Esophagus muscularis mucosa (tissue), 3 donors: ENCODE measurements around the gene CX3CL1.

Experiments
- POLR2A ChIP-seq: fragments of 450-650 bp; IDR thresholded peaks from one replicate; pipeline ENCODE4 v1.6.1; 2017; ENCODE audit warnings: antibody characterized with exemption, moderate library complexity, mild to moderate bottlenecking, low read depth
- TF ChIP-seq, protein P1 (sequence below), 3 experiments: fragments of 200-600 bp in 2 of 3; fragments of 450-650 bp in 1 of 3; sonication (generic) in 2 of 3; IDR thresholded peaks; one replicate each; pipeline ENCODE4 v1.5.1; 2017 to 2019; ENCODE audit warnings: antibody characterized with exemption in 3 of 3, mild to moderate bottlenecking in 2 of 3, moderate library complexity in 1 of 3

DNA sequence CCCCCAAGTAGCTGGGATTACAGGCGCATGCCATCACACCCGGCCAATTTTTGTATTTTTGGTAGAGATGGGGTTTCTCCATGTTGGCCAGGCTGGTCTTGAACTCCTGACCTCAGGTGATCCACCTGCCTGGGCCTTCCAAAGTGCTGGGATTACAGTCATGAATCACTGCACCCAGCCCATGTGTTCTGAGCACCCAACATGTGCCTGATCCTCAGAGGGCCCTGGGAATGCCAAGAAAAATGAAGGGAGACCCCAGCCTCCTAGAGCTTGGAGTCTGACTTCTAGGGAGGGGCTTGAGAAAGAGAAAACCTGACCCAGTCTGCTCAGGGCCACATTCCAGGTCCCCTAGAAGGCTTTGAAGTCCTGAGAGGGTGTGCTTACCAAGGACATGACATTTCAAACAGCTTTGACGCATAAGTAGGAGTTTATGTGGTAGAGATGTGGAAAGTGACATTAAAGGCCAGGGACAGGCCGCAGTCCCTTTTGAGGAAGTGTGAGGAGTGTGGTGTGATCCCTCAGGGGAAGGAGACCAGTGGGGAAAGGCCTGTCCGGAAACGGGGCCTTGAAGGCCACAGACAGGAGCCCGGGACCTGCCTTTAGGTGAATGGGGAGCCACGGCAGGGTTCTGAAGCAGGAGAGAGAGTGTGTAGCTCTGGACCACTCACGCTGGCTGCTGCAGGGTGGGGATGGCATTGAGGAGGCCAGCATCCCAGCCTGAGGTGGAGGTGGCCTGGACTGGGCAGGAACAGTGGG lies 14.8 kb upstream of the CX3CL1 start:
- no peak for TF ChIP-seq POLR2A
- TF ChIP-seq, protein P1, sequence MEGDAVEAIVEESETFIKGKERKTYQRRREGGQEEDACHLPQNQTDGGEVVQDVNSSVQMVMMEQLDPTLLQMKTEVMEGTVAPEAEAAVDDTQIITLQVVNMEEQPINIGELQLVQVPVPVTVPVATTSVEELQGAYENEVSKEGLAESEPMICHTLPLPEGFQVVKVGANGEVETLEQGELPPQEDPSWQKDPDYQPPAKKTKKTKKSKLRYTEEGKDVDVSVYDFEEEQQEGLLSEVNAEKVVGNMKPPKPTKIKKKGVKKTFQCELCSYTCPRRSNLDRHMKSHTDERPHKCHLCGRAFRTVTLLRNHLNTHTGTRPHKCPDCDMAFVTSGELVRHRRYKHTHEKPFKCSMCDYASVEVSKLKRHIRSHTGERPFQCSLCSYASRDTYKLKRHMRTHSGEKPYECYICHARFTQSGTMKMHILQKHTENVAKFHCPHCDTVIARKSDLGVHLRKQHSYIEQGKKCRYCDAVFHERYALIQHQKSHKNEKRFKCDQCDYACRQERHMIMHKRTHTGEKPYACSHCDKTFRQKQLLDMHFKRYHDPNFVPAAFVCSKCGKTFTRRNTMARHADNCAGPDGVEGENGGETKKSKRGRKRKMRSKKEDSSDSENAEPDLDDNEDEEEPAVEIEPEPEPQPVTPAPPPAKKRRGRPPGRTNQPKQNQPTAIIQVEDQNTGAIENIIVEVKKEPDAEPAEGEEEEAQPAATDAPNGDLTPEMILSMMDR (IDR thresholded peaks at IDR 0.05) = no peak
